Stimulated activated CD4-positive, alpha-beta T cell treated with anti-CD3 and anti-CD28 coated beads, Interleukin-12 subunit alpha, Interleukin-12 subunit beta, amount 100 ng/mL, for 48 hours (primary cell): ENCODE measurements around the gene COL5A1.
A peak's percentile ranks its signal among the peaks of the same experiment; 100 is the strongest.
"Not testable (repeated sequence)": the region's sequence is repeated elsewhere in the genome, so short reads cannot be mapped to it uniquely, and the experiment has no call there.

Source experiments
- DNase-seq, 3 donors: peaks; one replicate each; pipeline ENCODE4 v3.0.0-alpha.2; 2020; ENCODE audit warnings: low read depth in 2 of 3, low spot score in 1 of 3

The COL5A1 gene

DNA sequence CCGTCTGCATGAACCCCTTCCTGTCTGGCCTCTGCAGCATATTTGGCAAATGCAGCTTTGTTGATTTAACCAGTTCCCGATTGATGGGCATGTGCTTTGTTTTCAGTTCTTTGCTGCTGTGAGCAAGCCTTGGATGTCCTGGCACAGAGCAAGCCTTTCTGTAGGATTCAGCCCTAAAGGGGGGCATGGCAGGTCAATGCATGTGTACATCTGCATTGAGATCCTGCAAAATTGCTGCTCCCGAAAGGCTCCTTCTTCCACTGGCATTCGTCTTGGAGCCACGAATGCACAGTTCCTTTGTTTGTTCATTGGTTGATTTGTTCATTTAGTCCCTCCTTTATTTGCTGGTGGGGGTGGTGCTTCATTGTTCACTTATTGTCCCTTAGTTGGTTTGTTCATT lies 34.8 kb downstream of the COL5A1 start:
- no peak for DNase-seq

- DNase-seq: no peak
Observed at GRCh38 chr9:134676886-134677285, 35.3 kb downstream of the COL5A1 start.

DNA sequence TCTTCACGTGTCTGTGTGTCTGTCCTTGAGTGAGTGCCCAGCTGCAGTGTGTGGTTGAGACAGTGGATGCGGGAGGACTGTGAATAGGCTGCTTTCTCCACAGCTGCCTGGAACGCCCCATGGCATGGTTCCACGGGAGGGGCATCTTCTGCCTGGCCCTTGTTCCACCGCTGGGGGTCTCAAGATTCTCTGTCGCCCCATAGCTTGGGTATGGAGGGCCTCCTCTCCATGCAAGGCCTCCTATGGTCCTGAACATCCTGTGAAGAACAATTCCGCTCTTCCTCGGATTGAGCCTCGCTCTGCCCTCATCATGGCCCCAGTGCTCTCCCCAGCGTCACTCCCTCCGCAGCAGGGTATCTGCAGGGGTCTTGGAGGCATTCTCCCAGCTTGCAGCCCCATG lies 36.1 kb downstream of the COL5A1 start:
- DNase-seq: no peak

DNA sequence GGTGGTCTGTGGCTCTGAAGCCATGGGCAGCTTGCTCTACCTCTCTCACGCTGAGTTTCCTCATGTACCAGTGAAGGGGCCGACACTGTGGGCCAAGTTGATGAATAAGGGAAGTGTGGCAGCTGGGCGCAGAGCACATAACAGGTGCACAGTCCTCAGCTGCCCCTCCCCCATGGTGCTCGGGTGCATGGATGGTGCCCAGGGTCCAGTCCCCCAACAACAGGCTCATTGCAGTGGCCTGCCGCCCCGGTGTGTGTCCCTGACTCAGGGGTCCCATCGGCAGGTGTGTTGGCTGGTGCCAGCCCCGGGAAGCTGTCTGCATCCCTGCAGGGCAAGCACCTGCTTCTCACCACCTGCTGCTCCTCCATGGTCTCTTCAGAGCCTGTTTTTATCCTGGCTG lies 36.6 kb downstream of the COL5A1 start:
- no peak for DNase-seq

DNA sequence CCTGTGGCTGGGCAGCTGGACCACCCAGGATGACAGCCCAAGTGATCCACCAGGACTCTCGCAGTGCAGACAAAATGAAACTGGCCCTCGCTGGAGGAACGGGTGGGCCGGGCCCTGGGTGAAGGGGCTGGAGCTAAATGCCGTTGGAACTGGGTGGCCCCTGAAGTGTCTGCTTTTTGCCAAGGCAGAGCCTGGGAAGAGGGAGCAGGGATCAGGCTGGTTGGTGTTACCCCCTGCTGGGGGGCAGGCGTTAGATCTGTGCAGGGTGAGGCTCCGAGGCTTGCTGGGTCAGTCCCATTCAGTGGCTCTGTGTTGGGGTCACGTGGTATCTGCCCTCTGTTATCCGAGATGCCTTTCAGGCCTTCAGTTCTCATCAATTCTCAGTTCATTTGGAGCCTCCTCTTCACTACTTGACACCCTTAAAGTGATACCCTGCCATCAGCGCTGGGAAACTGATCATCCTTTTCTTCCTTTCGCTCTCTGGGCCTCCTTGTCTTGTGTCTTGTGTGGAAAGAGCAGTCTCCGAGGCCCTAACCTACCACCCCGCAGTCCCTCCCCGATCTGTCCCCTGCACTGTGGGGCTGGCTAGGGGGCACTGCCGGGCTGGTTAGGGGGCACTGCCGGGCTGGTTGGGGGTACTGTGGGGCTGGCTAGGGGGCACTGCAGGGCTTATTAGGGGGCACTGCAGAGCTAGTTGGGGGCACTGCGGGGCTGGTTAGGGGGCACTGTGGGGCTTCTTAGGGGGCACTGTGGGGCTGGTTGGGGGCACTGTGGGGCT lies 37.3 kb downstream of the COL5A1 start:
- DNase-seq: no peak

- DNase-seq: no peak
Observed at GRCh38 chr9:134679616-134680392, 38.2 kb downstream of the COL5A1 start.

GRCh38 chr9:134680393-134681060 lies 38.9 kb downstream of the COL5A1 start:
- no peak for DNase-seq

DNA sequence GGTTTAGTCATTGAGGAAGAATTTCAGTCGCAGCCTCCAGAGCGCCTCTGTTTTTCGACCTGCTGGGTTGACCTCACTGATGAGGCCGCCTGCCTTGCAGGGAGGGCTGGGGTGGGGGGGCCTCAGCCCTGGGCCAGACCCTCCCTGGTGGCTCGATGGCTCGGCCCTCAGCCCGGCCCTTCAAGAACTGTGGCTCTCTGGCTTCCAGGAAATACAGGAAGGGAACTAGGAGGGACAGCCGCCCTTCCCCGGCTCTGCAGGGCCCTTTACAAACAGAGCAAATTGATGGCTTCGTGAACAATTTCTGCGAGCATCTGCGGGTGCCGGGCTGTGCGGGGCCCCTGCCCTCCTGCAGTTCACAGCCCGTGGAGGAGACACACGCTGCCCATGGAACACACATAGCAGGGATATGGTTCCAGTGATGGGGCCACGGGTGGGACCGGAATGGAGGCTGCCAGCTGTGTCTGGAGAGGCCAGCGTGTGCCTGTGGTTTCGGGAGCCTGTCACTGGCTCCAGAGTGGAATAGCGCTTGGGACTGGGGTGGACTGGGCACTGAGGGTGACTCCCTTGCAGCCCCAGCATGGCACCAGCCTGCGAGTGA lies 39.6 kb downstream of the COL5A1 start:
- DNase-seq: no peak

DNA sequence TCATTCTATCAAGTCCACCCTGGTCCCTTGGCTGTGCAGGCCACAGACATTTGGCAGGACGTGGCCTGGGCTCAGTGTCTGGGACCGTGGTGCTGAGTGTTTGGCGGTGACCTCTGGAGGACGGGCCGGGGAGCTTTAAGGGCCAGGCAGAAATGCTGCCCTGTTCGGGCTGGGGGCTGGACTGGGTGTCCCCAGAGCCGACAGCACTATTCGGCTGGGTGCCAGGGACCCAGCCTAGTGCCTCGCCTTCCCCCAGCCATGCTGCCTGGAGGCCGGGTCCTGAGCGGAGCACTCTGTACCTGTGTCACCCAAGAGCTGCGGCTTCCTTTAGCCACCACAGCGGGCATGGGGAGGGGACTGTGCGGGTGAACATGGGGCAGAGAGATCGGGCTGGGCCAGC lies 40.4 kb downstream of the COL5A1 start:
- no peak for DNase-seq

GRCh38 chr9:134682651-134683364 lies 41.2 kb downstream of the COL5A1 start:
- no peak for DNase-seq

DNA sequence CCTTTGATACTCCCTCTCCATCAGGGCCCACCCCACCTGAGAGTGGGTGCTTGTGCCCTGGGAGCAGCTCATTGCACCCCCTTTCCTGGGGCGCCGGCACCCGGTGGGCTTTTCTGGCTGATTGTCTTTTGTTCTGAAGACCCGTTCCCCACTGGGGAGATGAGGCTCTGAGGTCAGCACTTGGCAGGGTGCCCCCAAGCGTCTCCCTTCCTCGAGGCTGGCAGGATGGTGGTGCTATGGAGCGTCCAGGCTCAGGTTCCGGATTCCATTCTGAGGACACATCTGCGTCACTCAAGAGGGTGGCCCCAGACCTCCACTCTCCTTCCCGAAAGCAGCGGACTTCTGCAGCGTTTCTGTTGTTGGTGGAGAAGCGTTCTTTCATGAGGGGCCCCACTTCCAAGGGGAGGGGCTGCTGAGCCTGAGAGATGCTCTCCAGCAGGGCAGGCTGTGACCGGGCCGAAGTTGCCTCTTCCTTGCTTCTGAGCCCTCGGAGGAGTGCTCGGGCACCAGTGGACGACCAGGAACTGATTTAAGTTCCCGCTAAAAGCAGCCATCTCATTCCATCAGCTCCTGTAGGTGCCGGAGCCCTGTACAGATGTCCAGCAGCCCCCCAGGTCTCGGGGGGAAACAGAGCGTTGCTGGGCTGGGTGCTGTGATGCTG lies 42.2 kb downstream of the COL5A1 start:
- DNase-seq: no peak

- no peak for DNase-seq
Observed at GRCh38 chr9:134684375-134684723, 42.7 kb downstream of the COL5A1 start.

DNA sequence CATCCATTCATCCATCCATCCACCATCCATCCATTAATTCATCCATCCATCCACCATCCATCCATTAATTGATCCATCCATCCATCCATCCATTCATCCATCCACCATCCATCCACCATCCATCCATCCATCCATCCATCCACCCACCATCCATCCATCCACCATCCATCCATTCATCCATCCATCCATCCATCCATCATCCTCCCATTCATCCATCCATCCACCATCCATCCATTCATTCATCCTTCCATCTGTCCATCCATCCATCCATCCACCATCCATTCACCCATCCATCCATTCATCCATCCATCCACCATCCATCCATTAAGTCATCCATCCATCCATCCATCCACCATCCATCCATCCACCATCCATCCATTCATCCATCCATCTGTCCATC lies 43.3 kb downstream of the COL5A1 start:
- DNase-seq: not testable (repeated sequence)

- no peak for DNase-seq
Observed at GRCh38 chr9:134685784-134686183, 44.2 kb downstream of the COL5A1 start.

- DNase-seq: no peak
Observed at GRCh38 chr9:134686896-134687295, 45.3 kb downstream of the COL5A1 start.

GRCh38 chr9:134687556-134687955 lies 46.0 kb downstream of the COL5A1 start:
- DNase-seq: no peak

DNA sequence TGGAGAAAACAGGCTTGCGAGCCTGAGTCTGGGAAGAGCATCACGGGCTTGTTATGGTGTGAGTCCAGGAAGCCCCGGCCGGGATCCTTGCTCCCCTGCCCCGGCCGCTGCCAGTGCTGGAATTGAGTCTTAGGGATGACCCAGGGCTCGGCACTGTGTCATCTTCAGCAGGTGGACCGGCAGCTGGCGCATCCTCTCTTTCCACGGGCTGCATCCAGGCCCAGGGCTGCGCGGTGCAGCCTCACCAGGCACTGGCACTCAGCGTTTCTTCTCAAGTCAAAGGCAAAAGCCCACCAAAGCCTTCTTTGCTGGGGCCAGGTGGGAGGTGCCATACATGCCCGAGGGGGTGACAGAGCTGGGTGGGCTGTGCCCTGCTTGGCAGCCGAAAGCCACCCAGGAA lies 46.6 kb downstream of the COL5A1 start:
- DNase-seq: no peak

DNA sequence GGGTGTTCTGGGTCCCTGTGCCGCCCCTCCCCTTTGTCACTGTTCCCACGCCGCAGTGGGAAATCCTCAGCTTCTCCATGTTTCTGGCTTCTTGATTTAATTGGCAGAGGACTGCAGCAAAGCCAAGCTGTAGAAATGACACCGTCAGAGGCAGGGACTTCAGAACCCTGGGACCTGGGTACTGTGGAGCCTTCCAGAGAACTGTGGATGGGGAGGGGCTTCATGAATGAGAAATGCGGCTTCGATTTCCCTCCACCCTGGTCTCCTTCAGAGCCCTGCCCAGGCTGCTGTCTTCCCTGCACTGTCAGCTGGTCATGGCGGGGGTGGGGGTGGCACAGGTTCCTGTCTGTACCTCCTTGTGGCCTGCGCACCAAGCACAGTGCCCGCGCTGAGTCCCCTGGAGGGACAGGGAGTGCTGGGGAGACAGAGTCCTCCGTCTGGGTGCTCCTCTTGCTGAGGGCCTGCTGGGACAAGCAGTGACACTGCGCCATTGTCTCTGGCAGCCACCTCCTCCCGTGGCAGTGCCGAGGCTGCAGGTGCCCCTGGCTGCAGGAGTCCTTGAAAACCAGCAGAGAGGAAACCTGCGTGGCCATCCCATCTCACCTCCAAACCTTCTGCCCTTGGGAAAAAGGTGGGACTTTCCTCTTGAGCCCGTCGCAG lies 47.2 kb downstream of the COL5A1 start:
- DNase-seq: no peak

DNA sequence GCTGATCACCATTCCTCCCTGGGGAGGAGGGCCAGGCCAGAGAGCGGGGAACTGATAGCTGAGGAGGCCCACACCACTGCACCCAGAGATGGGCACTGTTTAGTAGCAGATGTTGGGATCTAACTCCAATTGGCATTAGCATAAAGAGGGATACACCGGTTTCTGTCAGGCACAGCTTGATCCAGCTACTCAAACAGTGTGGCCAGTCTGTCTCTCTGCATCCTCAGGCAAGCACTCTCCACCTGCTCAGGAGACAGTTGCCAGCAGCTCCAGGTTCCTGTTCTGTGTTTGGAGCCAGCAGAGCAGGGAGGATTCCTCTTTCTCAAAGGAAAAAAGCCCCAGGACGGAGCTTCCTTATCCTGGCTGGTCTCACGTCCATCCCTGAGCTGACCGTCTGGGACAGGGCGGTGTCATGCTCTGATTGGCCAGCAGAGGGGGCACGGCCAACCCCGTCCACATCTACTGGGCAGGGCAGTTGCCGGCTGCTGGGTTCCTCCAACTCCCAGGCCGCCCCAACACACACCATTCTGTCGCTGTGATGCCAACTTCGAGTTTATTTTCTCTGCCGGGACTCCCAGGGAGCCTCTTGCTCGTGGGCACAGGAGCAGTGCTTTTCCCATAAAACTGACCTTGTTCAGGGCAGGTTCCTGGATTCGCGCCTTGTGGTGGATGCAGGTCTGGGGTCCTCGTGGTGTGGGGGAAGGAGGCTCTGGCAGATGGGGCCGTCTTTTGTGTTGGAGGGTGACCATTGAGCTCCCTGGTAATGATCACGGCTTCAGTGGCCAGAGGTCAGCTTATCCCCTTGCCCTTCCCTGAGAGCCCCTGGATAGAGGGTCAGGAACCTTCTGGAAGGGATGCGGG lies 47.9 kb downstream of the COL5A1 start:
- DNase-seq: peak in 1 of 3 donors; percentile 24
